ENCODE measurements around the gene P4HB.

- no peak for TF ChIP-seq ELF4 (IDR thresholded peaks at IDR 0.05)
- no peak for TF ChIP-seq ZNF384 (IDR thresholded peaks at IDR 0.05)
- TF ChIP-seq FOXK2 (IDR thresholded peaks at IDR 0.05), result no peak
- TF ChIP-seq TARDBP (IDR thresholded peaks at IDR 0.05), result no peak
- TF ChIP-seq NFRKB (IDR thresholded peaks at IDR 0.05), result no peak
Measured at GRCh38 chr17:81814748-81815645, 45.3 kb downstream of the P4HB start.
